NB4 (cell line): Measurements from ENCODE around the gene NECTIN2.

ENCODE experiments used
- POLR2A ChIP-seq: IDR thresholded peaks from 2 replicates; pipeline ENCODE4 v1.6.1; 2011; ENCODE audit warnings: mild to moderate bottlenecking; ENCODE audit not compliant: insufficient read length; ENCODE audit errors: extremely low read depth
- TF ChIP-seq, protein P1 (sequence below): IDR thresholded peaks from one replicate; pipeline ENCODE4 v1.5.1; 2012; ENCODE audit warnings: low read depth, low read length
- TF ChIP-seq, protein P2 (sequence below): IDR thresholded peaks from 2 replicates; pipeline ENCODE4 v1.6.1; 2011; ENCODE audit warnings: low read depth, low read length

DNA sequence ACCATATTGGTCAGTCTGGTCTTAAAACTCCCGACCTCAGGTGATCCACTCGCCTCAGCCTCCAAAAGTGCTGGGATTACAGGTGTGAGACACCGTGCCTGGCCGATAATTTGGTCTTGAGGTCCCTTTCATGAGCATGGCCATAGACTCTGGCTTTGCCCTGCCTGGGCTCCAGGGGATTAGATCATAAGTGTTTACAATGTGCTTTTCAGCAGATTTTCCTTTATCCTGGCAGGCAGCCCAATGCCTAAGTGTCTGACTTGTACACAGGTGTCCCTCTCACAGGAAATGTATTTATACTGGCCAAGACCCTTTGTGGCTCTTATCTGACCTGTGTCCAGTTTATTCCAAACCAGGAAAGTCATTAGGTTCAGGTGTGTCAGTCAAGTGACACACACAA lies 21.3 kb upstream of the NECTIN2 start:
- TF ChIP-seq, protein P1, sequence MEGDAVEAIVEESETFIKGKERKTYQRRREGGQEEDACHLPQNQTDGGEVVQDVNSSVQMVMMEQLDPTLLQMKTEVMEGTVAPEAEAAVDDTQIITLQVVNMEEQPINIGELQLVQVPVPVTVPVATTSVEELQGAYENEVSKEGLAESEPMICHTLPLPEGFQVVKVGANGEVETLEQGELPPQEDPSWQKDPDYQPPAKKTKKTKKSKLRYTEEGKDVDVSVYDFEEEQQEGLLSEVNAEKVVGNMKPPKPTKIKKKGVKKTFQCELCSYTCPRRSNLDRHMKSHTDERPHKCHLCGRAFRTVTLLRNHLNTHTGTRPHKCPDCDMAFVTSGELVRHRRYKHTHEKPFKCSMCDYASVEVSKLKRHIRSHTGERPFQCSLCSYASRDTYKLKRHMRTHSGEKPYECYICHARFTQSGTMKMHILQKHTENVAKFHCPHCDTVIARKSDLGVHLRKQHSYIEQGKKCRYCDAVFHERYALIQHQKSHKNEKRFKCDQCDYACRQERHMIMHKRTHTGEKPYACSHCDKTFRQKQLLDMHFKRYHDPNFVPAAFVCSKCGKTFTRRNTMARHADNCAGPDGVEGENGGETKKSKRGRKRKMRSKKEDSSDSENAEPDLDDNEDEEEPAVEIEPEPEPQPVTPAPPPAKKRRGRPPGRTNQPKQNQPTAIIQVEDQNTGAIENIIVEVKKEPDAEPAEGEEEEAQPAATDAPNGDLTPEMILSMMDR: no peak
- TF ChIP-seq, protein P2, sequence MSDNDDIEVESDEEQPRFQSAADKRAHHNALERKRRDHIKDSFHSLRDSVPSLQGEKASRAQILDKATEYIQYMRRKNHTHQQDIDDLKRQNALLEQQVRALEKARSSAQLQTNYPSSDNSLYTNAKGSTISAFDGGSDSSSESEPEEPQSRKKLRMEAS: no peak
- TF ChIP-seq POLR2A: no peak
